ENCODE measurements around the gene HIPK4.

HIPK4 gene

DNA sequence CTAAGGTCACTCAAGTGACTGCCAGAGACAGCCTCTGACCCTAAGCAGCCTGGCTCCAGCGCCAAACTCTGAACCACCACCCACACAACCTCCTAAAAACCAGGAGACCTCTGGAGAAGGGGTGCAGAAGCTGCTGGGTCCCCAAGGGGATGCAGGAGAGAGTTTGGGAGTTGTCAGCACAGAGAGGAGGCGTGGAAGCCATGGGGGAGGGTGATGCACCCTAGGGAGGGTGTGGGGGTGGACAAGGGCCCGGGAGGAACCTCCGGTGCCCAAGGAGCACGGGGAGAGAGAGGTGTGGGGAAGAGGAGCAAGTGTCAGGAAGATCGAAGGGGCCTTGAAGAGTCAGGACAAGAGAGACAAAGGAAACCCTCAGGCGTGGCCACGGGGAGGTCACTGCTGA is 2.1 kb upstream of the HIPK4 start:
- H3K36me3 ChIP-seq = no peaks in the 10 kb centered on the region
- no peak overlapping the region for H3K4me3 ChIP-seq (ENCODE audit: low read depth in 1 of 2, low read length in 1 of 2)
- no peaks in the 10 kb centered on the region for H3K4me1 ChIP-seq (ENCODE audit: control insufficient read depth in 1 of 2, insufficient read depth in 1 of 2, low read depth in 1 of 2, low read length in 1 of 2)
- no peaks in the 10 kb centered on the region for H3K9me3 ChIP-seq
- H3K27me3 ChIP-seq = peaks cover 8% of the 10 kb centered on the region
- TF ChIP-seq, protein P1, sequence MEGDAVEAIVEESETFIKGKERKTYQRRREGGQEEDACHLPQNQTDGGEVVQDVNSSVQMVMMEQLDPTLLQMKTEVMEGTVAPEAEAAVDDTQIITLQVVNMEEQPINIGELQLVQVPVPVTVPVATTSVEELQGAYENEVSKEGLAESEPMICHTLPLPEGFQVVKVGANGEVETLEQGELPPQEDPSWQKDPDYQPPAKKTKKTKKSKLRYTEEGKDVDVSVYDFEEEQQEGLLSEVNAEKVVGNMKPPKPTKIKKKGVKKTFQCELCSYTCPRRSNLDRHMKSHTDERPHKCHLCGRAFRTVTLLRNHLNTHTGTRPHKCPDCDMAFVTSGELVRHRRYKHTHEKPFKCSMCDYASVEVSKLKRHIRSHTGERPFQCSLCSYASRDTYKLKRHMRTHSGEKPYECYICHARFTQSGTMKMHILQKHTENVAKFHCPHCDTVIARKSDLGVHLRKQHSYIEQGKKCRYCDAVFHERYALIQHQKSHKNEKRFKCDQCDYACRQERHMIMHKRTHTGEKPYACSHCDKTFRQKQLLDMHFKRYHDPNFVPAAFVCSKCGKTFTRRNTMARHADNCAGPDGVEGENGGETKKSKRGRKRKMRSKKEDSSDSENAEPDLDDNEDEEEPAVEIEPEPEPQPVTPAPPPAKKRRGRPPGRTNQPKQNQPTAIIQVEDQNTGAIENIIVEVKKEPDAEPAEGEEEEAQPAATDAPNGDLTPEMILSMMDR (IDR thresholded peaks at IDR 0.05) = no peak
- H3K27ac ChIP-seq = no peak overlapping the region

GRCh38 chr19:40389404-40390083 is 437 bp downstream of the HIPK4 start:
- TF ChIP-seq, protein P1 (IDR thresholded peaks at IDR 0.05) = no peak
- Histone ChIP-seq H3K27me3 (no peaks in the 10 kb centered on the region), H3K4me3 (ENCODE audit: low read depth in 1 of 2, low read length in 1 of 2) (no peak overlapping the region), H3K9me3 (no peaks in the 10 kb centered on the region), H3K4me1 (ENCODE audit: control insufficient read depth in 1 of 2, insufficient read depth in 1 of 2, low read depth in 1 of 2, low read length in 1 of 2) (no peaks in the 10 kb centered on the region), H3K36me3 (no peaks in the 10 kb centered on the region), H3K27ac (no peak overlapping the region)

- Histone ChIP-seq H3K36me3 (no peaks in the 10 kb centered on the region), H3K4me3 (ENCODE audit: low read depth in 1 of 2, low read length in 1 of 2) (no peak overlapping the region), H3K4me1 (ENCODE audit: control insufficient read depth in 1 of 2, insufficient read depth in 1 of 2, low read depth in 1 of 2, low read length in 1 of 2) (no peaks in the 10 kb centered on the region), H3K9me3 (no peaks in the 10 kb centered on the region), H3K27me3 (no peaks in the 10 kb centered on the region), H3K27ac (no peak overlapping the region)
- TF ChIP-seq, protein P1 (IDR thresholded peaks at IDR 0.05) = no peak
These were observed 1.5 kb downstream of the HIPK4 start for GRCh38 chr19:40388481-40388880.

DNA sequence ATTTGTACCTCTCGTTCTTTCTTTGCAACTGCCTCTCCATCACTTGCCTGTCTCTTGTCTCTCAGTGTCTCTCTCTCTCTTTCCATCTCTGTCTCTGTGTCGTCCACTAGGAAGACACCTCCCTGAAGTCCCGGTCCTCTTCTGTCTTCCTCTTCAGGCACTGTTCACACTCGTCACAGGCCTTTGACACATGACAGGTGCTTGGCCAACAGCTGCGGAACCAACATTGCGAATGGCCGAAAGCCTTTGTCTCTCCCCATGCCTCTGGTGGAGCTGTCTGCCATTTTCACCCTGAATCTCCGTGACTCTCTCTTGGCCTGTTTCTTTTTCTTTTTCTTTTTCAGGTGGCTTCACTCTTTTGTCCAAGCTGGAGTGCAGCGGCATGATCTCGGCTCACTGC is 2.8 kb downstream of the HIPK4 start:
- no peaks in the 10 kb centered on the region for H3K27me3 ChIP-seq
- H3K36me3 ChIP-seq = no peaks in the 10 kb centered on the region
- no peaks in the 10 kb centered on the region for H3K9me3 ChIP-seq
- no peak overlapping the region for H3K4me3 ChIP-seq (ENCODE audit: low read depth in 1 of 2, low read length in 1 of 2)
- H3K27ac ChIP-seq = no peak overlapping the region
- no peaks in the 10 kb centered on the region for H3K4me1 ChIP-seq (ENCODE audit: control insufficient read depth in 1 of 2, insufficient read depth in 1 of 2, low read depth in 1 of 2, low read length in 1 of 2)
- TF ChIP-seq, protein P1 (IDR thresholded peaks at IDR 0.05) = no peak

GRCh38 chr19:40383668-40384248 is 6.2 kb downstream of the HIPK4 start:
- Histone ChIP-seq H3K36me3 (peaks cover 7% of the 10 kb centered on the region), H3K4me1 (ENCODE audit: control insufficient read depth in 1 of 2, insufficient read depth in 1 of 2, low read depth in 1 of 2, low read length in 1 of 2) (no peaks in the 10 kb centered on the region), H3K9me3 (no peaks in the 10 kb centered on the region), H3K4me3 (ENCODE audit: low read depth in 1 of 2, low read length in 1 of 2) (no peak overlapping the region), H3K27ac (no peak overlapping the region), H3K27me3 (no peaks in the 10 kb centered on the region)
- TF ChIP-seq, protein P1 (IDR thresholded peaks at IDR 0.05) = no peak

Measured in neutrophil (primary cell).